Measurements from ENCODE around the gene TMEM178B.

The TMEM178B gene

GRCh38 chr7:141333459-141333858 lies 259.6 kb downstream of the TMEM178B start:
- TF ChIP-seq, protein P1, sequence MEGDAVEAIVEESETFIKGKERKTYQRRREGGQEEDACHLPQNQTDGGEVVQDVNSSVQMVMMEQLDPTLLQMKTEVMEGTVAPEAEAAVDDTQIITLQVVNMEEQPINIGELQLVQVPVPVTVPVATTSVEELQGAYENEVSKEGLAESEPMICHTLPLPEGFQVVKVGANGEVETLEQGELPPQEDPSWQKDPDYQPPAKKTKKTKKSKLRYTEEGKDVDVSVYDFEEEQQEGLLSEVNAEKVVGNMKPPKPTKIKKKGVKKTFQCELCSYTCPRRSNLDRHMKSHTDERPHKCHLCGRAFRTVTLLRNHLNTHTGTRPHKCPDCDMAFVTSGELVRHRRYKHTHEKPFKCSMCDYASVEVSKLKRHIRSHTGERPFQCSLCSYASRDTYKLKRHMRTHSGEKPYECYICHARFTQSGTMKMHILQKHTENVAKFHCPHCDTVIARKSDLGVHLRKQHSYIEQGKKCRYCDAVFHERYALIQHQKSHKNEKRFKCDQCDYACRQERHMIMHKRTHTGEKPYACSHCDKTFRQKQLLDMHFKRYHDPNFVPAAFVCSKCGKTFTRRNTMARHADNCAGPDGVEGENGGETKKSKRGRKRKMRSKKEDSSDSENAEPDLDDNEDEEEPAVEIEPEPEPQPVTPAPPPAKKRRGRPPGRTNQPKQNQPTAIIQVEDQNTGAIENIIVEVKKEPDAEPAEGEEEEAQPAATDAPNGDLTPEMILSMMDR (IDR thresholded peaks at IDR 0.05; ENCODE audit: low read length, missing control alignments) = no peak
- DNase-seq (ENCODE audit: low read depth) = no peak
- H3K4me3 ChIP-seq (replicated peaks; ENCODE audit: low read depth, low read length) = no peak overlapping the region

- no peak overlapping the region for H3K4me3 ChIP-seq (replicated peaks; ENCODE audit: low read depth, low read length)
- TF ChIP-seq, protein P1 (IDR thresholded peaks at IDR 0.05; ENCODE audit: low read length, missing control alignments) = no peak
- DNase-seq (ENCODE audit: low read depth) = no peak
Observed at GRCh38 chr7:141335164-141335563, 261.3 kb downstream of the TMEM178B start.

GRCh38 chr7:141339603-141340002 lies 265.7 kb downstream of the TMEM178B start:
- TF ChIP-seq, protein P1 (IDR thresholded peaks at IDR 0.05; ENCODE audit: low read length, missing control alignments) = no peak
- no peak overlapping the region for H3K4me3 ChIP-seq (replicated peaks; ENCODE audit: low read depth, low read length)
- DNase-seq (ENCODE audit: low read depth) = no peak

- no peak for DNase-seq (ENCODE audit: low read depth)
- TF ChIP-seq, protein P1 (IDR thresholded peaks at IDR 0.05; ENCODE audit: low read length, missing control alignments) = no peak
Observed at GRCh38 chr7:141340991-141341390, 267.1 kb downstream of the TMEM178B start.

DNA sequence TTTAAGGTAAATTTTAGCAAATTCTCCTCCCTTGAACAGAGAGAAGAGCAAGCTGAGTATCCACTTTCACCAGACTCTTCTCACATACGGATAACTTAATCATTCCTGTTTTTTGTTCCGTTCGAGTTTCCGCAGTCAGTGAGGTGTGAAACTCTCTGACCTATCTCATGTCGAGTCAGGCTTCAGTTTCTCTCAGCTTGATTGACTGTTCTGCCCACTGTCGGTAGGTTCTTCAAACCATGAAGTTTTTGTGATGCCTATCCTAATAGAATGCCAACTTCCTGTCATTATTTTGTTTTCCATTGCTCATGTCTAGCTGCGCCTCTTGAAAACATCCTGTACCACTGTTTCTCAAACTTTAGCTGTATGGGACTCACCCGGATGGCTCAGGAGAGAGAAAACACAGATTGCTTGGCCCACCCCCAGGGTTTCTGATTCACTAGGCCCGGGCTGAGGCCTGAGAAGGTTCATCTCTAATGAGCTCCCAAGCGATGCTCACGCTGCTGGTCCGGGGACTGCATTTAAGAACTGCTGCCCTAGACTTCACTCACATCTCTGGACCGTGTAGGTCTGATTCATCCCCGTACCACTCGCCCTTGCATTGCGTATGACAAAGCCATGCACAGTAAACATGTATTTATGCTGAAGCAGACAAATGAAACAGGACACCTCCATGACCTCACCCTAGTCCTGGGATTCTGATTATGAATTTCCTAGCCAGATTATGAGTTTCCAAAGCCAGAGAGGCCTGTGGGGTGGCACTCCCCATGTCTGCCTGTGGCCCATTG lies 269.0 kb downstream of the TMEM178B start:
- TF ChIP-seq, protein P1 (IDR thresholded peaks at IDR 0.05; ENCODE audit: low read length, missing control alignments) = no peak
- DNase-seq (ENCODE audit: low read depth) = no peak
- no peak overlapping the region for H3K4me3 ChIP-seq (replicated peaks; ENCODE audit: low read depth, low read length)

More at GRCh38 chr7:141340991-141341390, 267.1 kb downstream of the TMEM178B start:
- H3K4me3 ChIP-seq (replicated peaks; ENCODE audit: low read depth, low read length) = no peak overlapping the region

DNA sequence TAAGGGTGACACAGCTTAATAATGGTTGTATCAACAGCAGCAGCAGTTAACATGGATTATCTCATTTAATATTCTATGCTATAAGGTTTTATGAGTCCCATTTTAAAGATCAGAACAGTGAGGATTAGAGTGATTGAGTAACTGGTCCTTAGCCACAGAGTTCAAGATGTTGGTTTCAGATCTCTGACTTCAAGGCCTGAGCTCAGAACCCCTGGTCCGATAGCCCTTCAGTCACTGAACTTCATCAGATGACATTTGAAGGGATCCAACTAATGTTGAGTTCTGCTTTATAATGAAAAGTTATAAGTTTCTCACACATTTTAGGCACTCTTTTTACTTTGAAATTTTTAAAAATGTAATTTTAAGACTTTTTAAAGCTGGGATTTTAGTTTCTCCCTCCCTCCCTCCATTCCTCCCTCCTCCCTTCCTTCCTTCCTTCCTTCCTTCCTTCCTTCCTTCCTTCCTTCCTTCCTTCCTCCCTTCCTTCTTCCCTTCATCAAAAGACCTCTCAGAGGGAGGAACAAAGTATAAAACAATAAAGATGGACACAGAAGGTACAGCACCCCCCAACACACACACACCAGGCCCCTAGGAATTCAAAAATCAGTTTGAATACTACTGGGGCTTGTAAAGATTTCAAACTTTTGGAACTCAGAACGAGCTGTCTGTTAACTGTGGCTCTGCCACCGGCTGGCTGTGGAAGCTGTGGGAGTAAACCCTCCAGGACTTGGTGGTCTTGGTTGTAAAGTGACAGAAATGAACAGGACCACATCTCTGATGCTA lies 270.5 kb downstream of the TMEM178B start:
- H3K4me3 ChIP-seq (replicated peaks; ENCODE audit: low read depth, low read length) = no peak overlapping the region
- TF ChIP-seq, protein P1 (IDR thresholded peaks at IDR 0.05; ENCODE audit: low read length, missing control alignments) = no peak

More for the DNA sequence above, 270.5 kb downstream of the TMEM178B start:
- no peak for DNase-seq (ENCODE audit: low read depth)
